IPS DF 6.9 (cell line): ENCODE results near the gene CTDP1.

Source experiments
- DNase-seq: peaks from one replicate; pipeline ENCODE4 v3.0.0-alpha.2; 2013; ENCODE audit warnings: low read depth, low spot score
- H3K27ac ChIP-seq: one replicate; pipeline ENCODE4 v1.5.1; 2013; ENCODE audit warnings: low read length, control low read depth
- H3K27me3 ChIP-seq: 2 replicates; pipeline ENCODE4 v1.6.1; 2013; ENCODE audit warnings: mild to moderate bottlenecking, low read length; ENCODE audit not compliant: control insufficient read depth, insufficient read depth
- H3K36me3 ChIP-seq: 2 replicates; pipeline ENCODE4 v1.6.1; 2013; ENCODE audit warnings: low read length; ENCODE audit not compliant: control insufficient read depth, insufficient read depth
- H3K4me1 ChIP-seq: 2 replicates; pipeline ENCODE4 v1.6.1; 2013; ENCODE audit warnings: low read length; ENCODE audit not compliant: control insufficient read depth, insufficient read depth
- H3K4me3 ChIP-seq: 2 replicates; pipeline ENCODE4 v1.5.1; 2013; ENCODE audit warnings: mild to moderate bottlenecking, low read length
- H3K9me3 ChIP-seq: 2 replicates; pipeline ENCODE4 v1.6.1; 2013; ENCODE audit warnings: low read length, inconsistent platforms; ENCODE audit not compliant: control insufficient read depth, insufficient read depth
- WGBS: extraction: QIAGEN DNeasy Blood & Tissue Kit; methylation state at CpG from one replicate; pipeline ENCODE4 v1.1.7; 2013; ENCODE audit warnings: mixed read lengths, missing lambda C conversion rate; ENCODE audit not compliant: insufficient read length, insufficient coverage; 5-methylcytosine and 5-hydroxymethylcytosine counted together

Gene CTDP1

GRCh38 chr18:79664525-79665125, 15.0 kb upstream of the CTDP1 start:
- H3K4me1 ChIP-seq, result no peaks in the 10 kb centered on the region
- WGBS, result no CpG with 5 or more reads among the region's 3 CpGs
- H3K36me3 ChIP-seq, result no peaks in the 10 kb centered on the region
- DNase-seq, result no peak
- no peak overlapping the region for H3K4me3 ChIP-seq
- no peaks in the 10 kb centered on the region for H3K27me3 ChIP-seq
- H3K9me3 ChIP-seq, result no peaks in the 10 kb centered on the region
- no peak overlapping the region for H3K27ac ChIP-seq

GRCh38 chr18:79668203-79668602, 11.4 kb upstream of the CTDP1 start:
- H3K36me3 ChIP-seq, result no peaks in the 10 kb centered on the region
- no peak overlapping the region for H3K4me3 ChIP-seq
- no peaks in the 10 kb centered on the region for H3K27me3 ChIP-seq

GRCh38 chr18:79672490-79673276, 6.9 kb upstream of the CTDP1 start:
- WGBS, result 100% methylated on average over 2 of the region's 19 CpGs
- H3K4me3 ChIP-seq, result no peak overlapping the region
- no peak overlapping the region for H3K27ac ChIP-seq
- no peak for DNase-seq
- no peaks in the 10 kb centered on the region for H3K36me3 ChIP-seq
- H3K4me1 ChIP-seq, result no peaks in the 10 kb centered on the region
- no peaks in the 10 kb centered on the region for H3K9me3 ChIP-seq
- H3K27me3 ChIP-seq, result no peaks in the 10 kb centered on the region

More at GRCh38 chr18:79668203-79668602, 11.4 kb upstream of the CTDP1 start:
- Histone ChIP-seq H3K4me1 (no peaks in the 10 kb centered on the region), H3K9me3 (no peaks in the 10 kb centered on the region), H3K27ac (no peak overlapping the region)
- no peak for DNase-seq

DNA sequence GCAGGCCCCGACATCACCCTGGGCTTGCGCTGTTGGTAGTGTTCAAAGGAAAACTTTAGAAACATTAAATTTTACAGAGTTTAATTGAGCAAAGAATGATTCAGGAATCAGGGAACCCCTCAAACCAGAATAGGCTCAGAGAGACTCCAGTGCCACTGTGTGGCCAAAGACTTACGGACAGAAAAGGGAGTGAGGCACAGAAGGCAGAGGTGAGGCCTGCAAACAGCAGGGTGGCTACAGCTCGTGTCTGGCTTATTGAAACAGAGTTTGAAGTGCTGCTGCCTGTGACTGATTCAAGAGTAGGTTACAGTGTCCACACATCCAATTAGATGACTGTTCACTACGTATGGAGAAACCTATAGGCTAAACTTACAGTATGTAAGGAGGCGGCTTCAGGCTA, 2.4 kb upstream of the CTDP1 start:
- WGBS, result no CpG with 5 or more reads among the region's 6 CpGs

DNA sequence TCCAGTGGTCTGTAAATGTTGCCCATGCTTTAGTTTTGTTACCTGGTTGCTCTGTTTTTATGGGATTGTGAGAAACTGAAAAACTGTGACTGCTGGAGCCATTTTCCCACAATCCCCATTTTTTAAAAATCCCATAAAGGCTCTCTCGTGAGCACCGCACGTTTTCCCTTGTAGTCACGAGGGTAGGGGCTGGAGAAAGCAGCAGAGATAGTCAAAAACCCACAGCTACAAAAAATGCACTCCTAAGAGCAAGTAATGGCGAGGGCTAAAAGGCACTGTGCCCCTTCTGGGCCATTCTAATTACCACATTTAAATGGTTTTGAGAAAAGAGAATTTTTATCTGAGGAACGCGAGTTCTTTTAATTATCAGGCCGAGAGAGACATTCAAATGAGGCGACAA, 1.8 kb upstream of the CTDP1 start:
- H3K4me3 ChIP-seq, result no peak overlapping the region
- no CpG with 5 or more reads among the region's 9 CpGs for WGBS
- peaks cover 3% of the 10 kb centered on the region for H3K4me1 ChIP-seq
- no peak for DNase-seq
- H3K9me3 ChIP-seq, result no peaks in the 10 kb centered on the region
- 0 out of 2 replicates have a peak, but pooled peaks cover 2% of the 10 kb centered on the region for H3K36me3 ChIP-seq
- H3K27me3 ChIP-seq, result no peaks in the 10 kb centered on the region
- no peak overlapping the region for H3K27ac ChIP-seq

More for the DNA sequence above, 2.4 kb upstream of the CTDP1 start:
- no peaks in the 10 kb centered on the region for H3K27me3 ChIP-seq
- no peaks in the 10 kb centered on the region for H3K9me3 ChIP-seq
- H3K36me3 ChIP-seq, result 0 out of 2 replicates have a peak, but pooled peaks cover 2% of the 10 kb centered on the region
- DNase-seq, result no peak
- H3K4me1 ChIP-seq, result peaks cover 3% of the 10 kb centered on the region
- no peak overlapping the region for H3K4me3 ChIP-seq
- H3K27ac ChIP-seq, result no peak overlapping the region

GRCh38 chr18:79678665-79679551, 695 bp upstream of the CTDP1 start:
- H3K4me3 ChIP-seq, result peak overlapping the region; percentile 91; the same call in 1 of the 2 replicates
- 0 out of 2 replicates have a peak, but pooled peaks cover 2% of the 10 kb centered on the region for H3K36me3 ChIP-seq
- DNase-seq, result peak; percentile 96
- WGBS, result no CpG with 5 or more reads among the region's 77 CpGs
- no peaks in the 10 kb centered on the region for H3K27me3 ChIP-seq
- H3K27ac ChIP-seq, result no peak overlapping the region
- H3K9me3 ChIP-seq, result no peaks in the 10 kb centered on the region
- peaks cover 3% of the 10 kb centered on the region for H3K4me1 ChIP-seq

DNA sequence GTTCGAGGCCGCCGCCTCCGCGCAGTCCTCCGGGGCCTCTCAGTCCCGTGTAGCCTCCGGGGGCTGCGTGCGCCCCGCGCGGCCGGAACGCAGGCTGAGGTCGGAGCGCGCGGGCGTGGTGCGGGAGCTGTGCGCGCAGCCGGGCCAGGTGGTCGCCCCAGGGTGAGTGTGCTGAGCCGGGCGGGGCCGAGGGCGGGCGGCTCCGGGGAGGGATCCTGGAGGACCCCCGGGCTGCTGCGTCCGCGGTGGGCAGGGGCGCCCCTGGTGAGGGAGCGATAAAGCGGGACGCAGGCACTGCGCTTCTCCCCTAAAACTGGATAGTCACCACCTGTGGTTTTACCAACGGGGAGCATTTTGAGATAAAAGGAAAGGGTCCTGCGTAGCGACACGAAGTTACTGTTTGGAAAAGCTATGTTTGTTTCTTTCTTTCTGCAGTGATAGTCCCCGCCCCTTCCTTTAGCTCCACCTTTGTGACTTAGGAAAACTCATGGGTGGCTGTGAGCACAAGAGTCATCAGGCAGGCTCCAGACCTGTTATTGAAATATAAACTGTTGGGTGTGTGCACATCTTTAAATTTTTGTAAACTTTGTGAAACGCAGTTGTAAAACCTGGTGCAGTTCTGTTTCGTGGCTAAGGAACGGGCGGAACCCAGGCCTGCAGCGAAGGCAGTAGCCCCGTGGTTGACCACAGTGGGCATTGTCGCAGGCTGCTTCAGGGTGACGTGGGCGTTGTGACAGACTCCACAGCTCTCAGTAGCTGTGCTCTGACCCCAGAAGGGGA, 687 bp downstream of the CTDP1 start:
- Histone ChIP-seq H3K27me3 (no peaks in the 10 kb centered on the region), H3K36me3 (0 out of 2 replicates have a peak, but pooled peaks cover 2% of the 10 kb centered on the region), H3K9me3 (no peaks in the 10 kb centered on the region), H3K27ac (no peak overlapping the region), H3K4me3 (peak overlapping the region; percentile 91), H3K4me1 (peaks cover 3% of the 10 kb centered on the region)
- WGBS, result no CpG with 5 or more reads among the region's 54 CpGs
- no peak for DNase-seq

- no peak overlapping the region for H3K27ac ChIP-seq
Observed at GRCh38 chr18:79680891-79681339, 1.3 kb downstream of the CTDP1 start.

GRCh38 chr18:79681484-79682387, 2.1 kb downstream of the CTDP1 start:
- 0 out of 2 replicates have a peak, but pooled peaks cover 2% of the 10 kb centered on the region for H3K36me3 ChIP-seq
- H3K4me1 ChIP-seq, result peaks cover 3% of the 10 kb centered on the region
- H3K27ac ChIP-seq, result no peak overlapping the region
- DNase-seq, result no peak
- H3K9me3 ChIP-seq, result no peaks in the 10 kb centered on the region
- H3K4me3 ChIP-seq, result no peak overlapping the region
- H3K27me3 ChIP-seq, result no peaks in the 10 kb centered on the region
- no CpG with 5 or more reads among the region's 21 CpGs for WGBS

More at GRCh38 chr18:79680891-79681339, 1.3 kb downstream of the CTDP1 start:
- Histone ChIP-seq H3K4me3 (peak overlapping the region; percentile 91; the same call in 1 of the 2 replicates), H3K36me3 (0 out of 2 replicates have a peak, but pooled peaks cover 2% of the 10 kb centered on the region), H3K27me3 (no peaks in the 10 kb centered on the region), H3K9me3 (no peaks in the 10 kb centered on the region), H3K4me1 (peaks cover 3% of the 10 kb centered on the region)
- no CpG with 5 or more reads among the region's 20 CpGs for WGBS
- DNase-seq, result no peak
